ENCODE results near the gene NSMCE1.

Gene NSMCE1

DNA sequence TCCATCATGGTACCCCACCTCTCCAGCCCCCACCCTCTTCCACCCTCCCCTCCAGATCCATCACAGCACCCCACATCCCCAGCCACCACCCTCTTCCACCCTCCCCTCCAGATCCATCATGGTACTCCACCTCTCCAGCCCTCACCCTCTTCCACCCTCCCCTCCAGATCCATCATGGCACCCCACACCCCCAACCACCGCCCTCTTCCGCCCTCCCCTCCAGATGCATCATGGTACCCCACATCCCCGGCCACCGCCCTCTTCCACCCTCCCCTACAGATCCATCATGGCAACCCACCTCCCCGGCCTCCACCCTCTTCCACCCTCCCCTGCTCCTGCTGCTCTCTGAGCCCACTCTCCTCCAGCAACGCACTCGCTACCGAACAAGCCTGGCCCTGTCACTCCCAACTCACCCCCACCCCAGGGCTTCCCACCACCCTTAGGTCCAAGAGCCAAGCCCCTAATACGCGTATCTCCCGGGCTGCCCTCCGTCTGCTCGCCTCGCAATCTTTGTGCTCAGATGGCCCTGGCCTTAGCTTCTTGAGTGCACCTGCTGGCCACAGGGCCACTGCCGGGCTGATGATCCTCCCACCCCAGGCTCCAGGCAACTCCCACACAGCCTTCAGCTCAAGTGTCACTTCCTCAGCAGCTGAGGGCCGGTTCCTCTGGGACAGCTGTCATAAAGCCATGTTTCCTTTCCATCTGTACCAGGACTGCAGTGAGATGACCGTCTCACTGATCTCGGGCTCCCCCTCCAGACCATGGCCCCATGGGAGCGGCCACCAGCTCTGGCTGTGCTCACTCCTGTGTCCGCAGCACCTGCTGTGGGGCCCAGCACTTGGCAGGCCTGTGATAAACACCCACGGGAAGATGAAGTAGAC is 39.7 kb downstream of the NSMCE1 start:
- DNase-seq = no peak

DNA sequence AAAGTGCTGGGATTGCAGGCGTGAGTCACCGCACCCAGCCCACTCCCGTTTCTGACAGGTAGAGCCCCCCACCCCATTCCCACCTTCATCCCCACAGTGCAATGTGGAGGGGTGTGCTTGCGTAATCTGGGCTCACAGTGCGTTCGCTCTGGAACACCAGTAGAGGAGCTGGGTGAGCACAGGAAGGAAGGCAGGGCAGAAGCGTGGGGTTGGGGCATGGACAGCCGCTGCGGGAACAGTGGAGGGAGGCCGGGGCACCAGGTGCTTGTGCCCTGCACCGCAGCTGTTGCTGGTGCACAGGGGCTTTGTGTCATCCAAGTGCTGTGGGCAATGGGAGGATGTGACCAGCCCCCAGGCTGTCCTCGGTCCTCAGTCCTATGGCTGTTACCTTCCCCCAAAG is 40.5 kb downstream of the NSMCE1 start:
- DNase-seq = no peak

DNA sequence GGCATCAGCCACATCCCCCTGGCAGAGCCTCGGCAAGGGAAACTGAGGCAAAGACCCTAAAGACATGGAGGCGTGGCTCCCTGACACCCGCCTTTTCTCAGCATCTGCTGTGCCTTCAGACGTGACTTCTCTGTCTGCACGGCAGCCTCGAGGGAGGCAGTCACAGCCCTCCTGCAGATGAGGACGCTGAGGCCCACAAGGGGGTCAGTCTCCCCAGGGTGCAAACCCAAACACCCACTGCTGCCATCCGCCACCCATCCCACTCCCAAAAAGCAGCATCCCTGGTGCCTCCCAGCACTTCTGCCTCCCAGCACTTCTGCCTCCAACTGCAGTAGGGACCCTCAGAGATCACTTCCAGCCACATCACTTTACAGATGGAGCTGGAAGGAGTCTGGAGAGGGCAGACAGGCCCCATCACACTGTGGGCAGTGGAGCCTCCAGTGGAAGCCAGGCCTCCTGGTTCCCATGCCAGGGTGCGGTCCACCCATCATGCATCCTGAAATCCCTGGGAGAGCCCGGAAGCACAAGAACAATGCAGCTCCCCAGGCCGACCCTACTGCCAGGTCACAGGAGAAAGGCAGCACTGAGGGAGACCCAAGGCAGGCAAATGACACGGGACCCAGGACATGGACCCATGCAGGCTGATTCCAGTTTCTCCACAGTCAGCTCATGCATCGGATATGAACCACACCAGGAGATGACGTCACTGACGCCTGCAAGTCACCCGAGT is 41.4 kb downstream of the NSMCE1 start:
- no peak for DNase-seq

DNA sequence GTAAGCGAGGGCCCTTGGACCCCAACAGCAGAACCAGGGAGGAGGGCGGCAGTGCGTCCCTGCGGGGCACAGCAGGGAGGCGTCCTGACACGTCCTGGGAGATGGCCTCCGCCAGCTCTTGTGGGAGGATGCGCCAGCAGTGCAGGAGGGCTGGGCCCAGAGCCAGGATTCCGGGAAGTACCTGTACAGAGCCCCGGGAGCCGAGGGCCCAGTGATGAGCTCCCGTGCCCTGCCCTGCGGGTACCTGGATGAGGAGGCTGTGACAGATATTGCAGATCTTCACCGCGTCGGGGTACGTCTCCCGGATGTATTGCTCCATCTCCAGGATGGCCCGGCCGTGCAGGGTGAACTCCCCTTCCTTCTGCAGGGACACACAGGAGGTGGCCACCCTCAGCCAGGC is 42.1 kb downstream of the NSMCE1 start:
- DNase-seq = no peak

DNA sequence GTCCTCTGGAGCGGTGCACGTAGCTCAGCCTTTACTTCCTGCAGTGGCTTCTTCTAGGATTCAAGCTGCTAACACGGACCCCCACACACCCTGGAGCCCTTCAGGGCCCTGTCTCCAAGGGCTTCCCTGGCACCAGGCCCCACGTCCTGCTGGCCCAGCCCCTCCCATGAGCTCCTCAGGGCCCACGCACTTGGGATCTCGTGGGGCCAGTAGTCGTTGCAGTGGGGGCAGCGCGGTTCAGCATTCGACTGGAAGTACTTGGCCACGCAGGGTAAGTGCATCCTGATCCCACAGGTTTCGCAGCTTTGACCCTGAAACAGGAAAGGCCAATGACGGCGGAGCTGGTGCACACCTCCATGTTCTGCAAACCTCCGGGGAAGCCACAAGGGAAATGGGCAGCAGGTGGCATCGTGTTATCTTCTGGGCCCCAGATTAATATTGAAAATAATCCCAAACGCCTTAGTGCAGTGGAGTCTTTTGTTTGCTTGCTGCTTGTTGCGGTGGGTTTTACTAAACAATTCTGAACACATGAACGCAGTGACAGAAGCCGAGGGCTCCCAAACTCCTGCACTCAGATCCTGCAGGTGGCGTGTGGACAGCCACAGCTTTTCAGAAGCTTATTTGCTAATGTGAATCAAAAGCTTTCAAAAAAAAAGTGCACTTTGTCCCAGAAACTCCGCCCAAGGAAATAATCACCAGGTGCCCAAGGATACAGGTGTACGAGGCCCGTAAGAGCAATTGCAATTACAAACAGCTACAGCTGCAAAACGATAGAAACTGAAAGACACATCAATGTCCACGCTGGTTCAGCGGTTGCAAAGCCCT is 42.8 kb downstream of the NSMCE1 start:
- no peak for DNase-seq

DNA sequence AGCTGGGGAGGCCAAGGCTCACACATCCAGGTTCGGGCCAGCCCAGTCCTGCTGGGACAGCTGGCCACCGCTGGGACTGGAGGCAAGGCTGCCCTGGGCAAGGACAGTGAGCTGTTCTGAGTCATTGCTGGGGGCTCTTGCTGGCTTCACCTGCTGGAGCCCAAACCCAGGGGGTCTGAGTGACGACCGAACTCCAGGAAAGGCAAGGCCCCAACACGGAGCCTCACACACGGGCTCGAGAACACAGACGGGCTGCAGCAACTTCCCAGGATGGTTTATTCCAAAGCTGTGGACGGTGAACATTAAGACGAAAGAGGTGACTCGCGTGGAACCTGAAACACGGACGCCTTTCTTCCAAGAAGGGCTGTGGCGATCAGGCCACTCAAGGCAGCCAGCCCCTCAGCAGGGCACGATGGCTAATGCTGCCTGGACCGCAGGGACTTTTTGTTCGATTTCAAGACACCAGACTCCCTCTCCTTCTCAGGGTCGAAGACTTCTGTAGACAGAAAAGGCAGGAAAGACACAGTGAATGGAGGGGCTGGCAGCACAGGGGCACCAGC is 43.8 kb downstream of the NSMCE1 start:
- DNase-seq = no peak

DNA sequence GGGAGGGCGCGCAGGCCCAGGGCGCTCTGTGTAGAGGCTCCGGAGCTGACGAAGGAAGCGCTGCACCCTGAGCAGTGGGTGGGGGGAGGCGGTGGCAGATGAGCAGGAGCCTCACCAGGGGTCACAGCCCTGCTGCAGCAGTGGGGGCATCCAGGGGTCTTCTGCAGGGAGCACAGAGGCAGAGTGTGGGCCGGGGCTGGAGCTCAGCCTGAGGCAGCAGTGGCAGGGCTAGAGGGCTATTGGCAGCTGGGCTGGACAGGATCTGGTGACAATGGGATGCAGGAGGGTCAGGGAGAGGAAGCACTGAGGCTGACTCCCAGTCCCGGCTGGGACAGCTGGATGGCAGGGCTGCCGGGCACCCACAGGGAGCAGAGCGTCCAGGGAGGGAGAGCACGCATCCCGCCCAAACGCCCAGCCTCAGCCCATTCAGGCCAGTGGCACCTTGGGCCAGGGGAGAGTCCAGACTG is 44.3 kb downstream of the NSMCE1 start:
- DNase-seq = no peak

DNA sequence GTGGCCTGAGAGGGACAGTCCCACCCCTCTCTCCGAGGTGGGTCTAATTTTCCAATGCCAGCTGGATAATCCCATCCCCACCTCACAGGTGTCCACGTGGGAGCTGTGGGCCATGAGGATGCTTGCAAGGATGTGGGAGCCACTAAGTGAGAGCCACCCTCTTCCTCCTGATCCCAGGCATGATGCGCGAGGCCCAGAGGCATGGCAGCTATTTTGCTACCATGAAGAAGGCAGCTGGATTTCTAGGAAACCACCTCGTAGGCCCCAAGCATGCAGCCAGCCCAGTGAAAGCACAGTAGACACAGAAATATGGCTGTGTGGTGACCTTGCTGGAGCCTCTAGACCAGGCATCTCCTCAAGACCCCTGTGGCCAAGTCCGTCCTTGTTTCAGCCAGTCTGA is 44.9 kb downstream of the NSMCE1 start:
- DNase-seq = no peak

DNA sequence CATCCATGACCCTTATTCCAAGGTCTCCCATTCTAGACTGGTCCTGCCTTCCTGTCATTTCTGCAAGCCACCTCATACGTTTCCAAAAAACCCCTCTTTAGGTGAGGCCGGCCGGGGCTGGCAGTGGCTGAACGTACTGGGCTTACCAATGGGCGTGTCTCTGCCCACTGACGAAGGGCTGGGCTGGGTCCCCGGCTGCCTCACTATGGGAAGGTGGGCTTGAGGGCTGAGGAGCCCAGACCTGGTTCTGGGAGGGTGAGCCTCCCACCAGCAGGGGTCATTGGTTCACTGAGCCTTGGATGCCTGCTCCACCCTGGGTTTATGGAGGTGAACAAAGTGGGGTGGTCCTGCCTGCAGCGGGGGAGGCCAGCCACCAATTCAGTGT is 45.4 kb downstream of the NSMCE1 start:
- DNase-seq = no peak

DNA sequence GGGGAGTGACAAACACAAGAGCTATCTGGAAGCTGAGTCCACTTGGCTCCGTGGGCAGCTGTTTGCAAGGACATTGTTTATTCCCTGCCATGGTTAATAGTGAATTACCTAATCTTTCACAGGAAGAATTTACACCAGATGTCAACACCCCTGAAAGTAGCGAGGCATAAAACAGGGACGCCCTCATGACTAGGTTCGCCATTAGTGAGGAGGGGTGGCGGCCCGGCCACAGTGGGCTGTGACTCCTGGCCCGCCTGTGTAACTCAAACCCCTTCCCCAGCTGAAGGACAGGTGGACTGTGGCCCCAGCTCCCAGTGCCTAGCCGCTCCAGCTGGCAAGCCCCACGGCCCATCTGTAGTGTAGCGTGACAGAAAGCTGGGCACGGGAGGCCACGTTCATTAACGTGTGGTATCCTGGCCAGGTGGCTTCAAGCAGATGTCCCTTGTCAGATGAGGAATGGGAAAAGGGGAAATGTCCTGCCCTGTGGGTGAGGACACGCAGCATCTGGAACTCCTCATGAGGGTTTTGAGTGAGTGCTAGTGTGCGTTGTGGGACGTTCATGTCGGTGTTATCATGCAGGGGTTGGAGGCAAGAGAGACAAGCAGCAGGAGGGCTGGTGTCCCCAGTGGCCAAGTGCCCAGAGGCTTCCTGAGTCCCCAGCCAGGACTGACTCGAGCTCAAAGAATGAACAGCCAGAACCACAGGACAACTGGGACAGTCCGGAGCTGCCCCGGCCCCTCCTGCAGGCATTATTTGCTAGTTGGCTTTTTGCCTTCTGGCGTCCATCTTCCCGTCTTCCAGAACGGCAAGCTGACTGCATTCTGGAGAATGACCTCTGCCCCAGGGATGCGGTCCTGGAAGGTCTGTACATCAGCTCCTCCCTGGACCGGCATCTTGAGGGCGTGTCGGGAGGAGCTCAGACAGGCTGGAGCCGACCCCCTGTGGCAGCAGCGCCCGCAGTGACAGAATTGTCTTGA is 46.0 kb downstream of the NSMCE1 start:
- no peak for DNase-seq

DNA sequence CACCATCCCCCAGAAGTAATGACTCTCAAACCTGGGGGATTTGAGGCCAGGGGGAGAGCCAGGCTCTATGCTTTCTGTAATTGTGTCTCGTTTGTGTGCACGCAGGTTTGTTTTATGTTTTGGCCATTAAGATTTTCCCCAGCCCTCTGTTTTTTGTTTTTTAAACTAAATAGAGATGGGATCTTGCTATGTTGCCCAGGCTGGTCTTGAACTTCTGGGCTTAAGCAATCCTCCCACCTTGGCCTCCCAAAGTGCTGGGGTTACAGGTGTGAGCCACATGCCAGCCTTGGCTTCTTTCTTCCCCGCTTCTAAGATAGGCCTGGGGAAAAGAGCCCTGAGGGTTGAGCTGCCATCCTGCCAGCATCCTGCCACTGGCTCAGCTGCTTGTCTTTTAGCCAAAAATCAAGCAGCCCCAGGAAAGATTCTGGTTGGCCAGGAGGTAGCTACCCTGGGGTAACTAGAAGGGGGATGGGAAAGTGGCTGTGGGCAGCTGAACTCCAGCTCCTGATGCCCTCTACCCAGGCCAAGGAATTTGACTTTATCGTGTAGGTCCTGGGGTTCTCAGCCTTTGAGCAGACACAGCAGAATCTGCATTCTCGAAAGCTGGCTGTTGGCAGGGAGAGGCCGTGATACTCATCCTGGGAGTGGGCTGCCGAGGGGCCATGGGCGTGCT is 46.9 kb downstream of the NSMCE1 start:
- DNase-seq = no peak

DNA sequence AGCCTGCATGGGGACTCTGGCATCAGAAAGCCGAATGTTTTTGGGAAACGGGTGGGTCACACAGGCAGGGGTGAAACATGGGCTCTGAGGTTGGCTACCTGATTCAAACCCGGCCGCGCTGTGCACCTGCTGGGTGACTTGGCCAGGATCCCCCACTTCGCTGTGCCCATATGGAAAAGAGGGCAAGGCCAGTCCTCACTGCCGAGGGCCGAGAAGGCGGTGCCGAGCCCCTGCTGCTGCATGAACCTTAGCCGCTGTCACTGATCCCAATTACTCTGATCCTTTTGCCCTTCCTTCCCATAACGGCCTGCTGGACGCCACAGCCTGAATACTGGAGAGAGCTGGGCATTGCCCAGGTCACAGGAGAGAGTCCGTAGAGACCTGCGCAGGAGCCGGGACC is 47.6 kb downstream of the NSMCE1 start:
- DNase-seq = no peak

DNA sequence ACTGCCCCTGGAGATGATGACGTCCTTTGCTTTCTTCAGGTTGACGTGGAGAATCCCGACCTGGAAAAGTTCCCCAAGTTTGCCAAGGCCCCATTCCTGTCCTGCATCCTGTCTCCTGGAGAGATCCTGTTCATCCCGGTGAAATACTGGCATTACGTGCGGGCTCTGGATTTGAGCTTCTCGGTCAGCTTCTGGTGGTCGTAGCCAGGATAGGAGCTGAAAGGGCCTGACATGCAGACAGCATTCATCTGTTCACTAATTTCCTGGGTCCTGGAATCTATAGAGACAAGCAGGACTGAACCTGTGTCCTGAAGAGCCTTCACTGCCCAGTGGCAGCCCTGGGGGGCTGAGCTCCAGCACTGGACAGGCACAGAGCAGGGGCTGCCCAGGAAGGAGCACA is 48.0 kb downstream of the NSMCE1 start:
- no peak for DNase-seq

DNA sequence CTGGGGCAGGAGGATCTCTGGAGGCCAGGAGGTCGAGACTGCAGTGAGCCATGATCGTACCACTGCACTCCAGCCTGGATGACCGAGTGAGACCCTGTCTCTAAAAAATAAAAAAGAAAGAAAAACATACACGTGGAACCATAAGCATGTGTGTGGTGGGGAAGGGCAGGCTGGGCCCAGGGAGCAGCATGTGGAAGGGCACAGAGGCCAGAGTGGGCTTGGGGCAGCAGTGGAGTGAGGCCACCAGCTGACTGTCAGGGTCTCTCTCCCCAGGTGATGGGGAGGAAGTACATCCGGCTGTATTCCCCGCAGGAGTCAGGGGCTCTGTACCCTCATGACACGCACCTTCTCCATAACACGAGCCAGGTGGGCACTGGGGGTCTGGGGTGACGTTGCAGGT is 48.5 kb downstream of the NSMCE1 start:
- no peak for DNase-seq

DNA sequence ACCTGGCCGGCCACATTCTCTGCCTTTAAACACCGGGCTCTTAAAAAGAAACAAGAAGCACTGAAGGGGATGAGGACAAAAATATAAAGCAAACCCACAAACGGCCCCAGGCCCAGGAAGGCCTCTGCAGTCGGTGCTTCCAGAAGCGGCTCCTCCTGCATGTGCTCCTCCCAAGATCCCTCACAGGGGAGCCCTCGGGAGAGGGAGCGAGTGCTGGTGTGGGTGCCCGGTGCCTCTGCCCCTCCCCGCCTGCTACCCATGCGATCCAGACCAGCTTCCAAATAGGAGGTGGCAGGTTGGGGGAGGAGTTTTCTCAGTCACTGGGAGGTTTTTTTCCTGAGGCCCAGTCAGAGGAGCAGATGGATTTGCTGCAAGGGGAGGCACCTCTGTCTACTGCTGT is 49.4 kb downstream of the NSMCE1 start:
- no peak for DNase-seq

DNA sequence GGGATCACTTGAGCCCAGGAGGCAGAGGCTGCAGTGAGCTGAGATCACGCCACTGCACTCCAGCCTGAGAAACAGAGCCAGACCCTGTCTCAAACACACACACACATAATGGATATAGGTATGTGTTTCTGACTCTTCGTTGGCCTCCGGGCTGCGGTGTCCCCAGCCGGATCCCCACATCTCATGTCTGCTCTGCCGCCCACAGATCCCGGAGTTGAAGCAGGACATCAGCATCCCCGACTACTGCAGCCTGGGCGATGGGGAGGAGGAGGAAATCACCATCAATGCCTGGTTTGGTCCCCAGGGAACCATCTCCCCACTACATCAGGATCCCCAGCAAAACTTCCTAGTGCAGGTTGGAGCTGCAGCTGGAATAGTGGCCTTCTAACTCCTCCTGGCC is 49.8 kb downstream of the NSMCE1 start:
- no peak for DNase-seq

DNA sequence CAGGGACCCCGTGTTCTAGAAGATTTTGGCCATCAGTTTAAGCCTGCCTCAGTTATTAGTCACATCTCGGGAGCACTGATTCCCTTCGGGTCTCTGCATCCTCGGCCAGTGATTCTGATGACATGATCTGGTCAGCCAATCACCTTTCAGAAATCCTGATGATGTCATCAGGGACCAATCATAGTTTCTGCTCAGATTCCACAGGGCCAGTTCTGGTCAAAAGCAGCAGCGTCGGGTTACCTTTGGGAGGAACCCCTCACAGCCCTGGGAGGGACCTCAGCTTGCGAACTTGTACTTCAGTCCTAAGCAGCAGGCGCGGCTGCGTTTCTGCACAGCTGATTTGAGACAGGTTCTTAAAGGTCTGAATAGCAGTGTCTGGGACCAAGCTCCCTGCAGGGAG is 51.3 kb downstream of the NSMCE1 start:
- DNase-seq = no peak

DNA sequence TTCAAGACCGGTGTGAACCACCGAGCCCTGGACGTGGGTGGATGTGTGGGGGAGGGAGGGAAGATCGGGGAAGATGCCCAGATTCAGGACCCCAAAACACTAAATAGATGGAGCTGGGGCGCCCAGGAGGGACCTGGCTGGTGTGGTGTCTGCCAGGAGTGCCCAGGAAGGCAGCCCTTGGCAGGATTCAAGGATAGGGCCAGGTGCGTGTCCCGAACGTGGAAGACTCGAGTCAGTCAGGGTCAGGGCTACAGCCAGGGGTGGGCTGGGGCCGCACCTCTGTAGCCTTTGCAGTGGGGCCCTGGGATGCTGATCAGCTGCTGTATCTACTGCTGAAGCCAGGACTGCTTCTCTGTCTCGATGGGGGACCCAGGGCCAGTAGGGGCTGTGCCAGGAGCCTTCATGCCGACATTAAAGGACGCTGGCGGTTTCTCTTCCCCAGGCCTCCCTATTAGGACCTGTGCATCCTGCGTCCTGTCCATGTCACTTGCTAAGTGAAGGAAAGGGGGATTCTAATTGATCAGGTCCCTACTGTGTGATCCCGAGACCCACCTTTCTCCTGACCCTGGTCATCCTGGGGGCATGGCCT is 52.2 kb downstream of the NSMCE1 start:
- DNase-seq = no peak

DNA sequence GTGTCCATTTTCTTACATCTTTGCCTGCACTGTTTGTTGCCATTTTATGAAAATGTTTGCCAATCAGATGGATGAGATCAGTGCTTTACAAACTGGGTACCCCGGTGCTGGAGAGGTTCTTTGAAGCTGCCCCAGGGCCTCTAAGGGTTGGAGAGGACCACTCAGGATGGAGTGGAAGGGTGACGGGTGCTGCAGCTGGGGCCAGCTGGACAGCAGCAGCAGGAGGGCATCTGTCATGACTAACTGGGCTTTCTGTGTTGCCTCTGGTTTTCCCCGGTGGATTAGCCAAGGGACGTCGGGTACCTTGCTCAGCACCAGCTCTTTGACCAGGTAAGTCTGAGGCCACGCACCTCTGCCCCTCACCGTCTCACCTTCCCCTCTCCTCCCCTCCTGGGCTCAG is 52.9 kb downstream of the NSMCE1 start:
- no peak for DNase-seq

DNA sequence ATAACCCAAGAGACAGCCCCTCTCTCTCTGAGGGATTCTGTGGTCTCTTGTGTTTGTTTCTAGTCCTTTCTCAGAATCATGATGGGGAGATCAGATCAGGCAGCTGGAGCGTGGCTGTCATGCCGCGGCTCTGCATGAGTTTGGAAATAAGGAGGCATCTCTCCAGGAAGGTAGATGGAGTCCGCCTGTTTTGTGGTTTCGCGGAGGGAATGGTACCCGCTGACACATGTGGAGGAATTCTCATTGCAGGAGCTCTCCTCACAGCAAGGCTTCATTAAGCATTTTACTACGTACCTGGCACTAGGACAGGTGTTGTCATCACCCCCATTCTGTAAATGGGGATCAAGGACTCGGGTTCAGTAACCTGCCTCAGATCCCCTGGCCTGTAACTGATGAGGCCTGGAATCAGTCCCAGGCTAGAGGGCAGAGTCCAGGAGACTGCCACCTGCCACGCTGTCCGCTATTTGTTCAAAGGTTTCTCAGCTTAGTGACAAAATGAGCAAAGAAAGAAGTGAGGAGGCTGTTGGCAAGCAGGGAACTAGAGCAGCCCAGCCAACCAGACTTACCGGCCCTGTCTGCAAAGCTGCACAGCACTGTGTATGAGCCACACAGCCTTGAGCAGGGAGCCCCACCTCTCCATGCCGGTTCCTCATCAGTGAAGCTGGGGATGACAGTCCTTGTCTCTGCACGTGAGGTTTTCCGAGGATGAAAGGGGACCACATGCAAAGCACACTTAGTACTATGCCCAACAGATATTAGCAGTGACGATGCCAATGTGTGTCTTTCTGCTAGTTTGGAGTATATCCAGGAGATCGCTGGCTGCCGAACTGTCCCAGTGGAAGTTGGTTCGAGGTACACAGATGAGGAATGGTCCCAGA is 54.2 kb downstream of the NSMCE1 start:
- no peak for DNase-seq

Measured in CD4-positive, alpha-beta T cell treated with Interferon gamma for 1 hour (primary cell).